Thyroid gland (tissue), 4 donors: ENCODE data around the gene ULK1. TPM values are rescaled to one million over a fixed set of nuclear protein-coding genes. Genes with fewer than 3 reads are reported as not detected.

Source experiments
- DNase-seq, 2 donors: peaks; one replicate each; pipeline ENCODE4 v3.0.0-alpha.2; 2019
- H3K27ac ChIP-seq, 3 donors: fragments of 200-600 bp; sonication (generic); 1 replicate in 2 of 3; 2 replicates in 1 of 3; pipeline ENCODE4 v1.5.1; 2016 to 2019; ENCODE audit warnings: mild to moderate bottlenecking in 1 of 3, moderate library complexity in 1 of 3
- H3K27me3 ChIP-seq: fragments of 200-600 bp; sonication (generic); one replicate; pipeline ENCODE4 v1.5.1; 2019
- H3K36me3 ChIP-seq, 2 donors: fragments of 200-600 bp; sonication (generic); one replicate each; pipeline ENCODE4 v1.5.1; 2016 to 2019
- H3K4me1 ChIP-seq, 2 donors: fragments of 200-600 bp; sonication (generic); one replicate each; pipeline ENCODE4 v1.5.1; 2017 to 2019
- H3K4me3 ChIP-seq, 3 donors: fragments of 200-600 bp; sonication (generic); replicated peaks in 1 of 3; 1 replicate in 2 of 3; 2 replicates in 1 of 3; pipeline ENCODE4 v1.5.1; 2016; ENCODE audit warnings: mild to moderate bottlenecking in 1 of 3
- H3K9me3 ChIP-seq: fragments of 200-600 bp; sonication (generic); one replicate; pipeline ENCODE4 v1.5.1; 2017
- CTCF ChIP-seq, 6 experiments: fragments of 200-600 bp in 3 of 6; fragments of 450-650 bp in 3 of 6; sonication (generic) in 3 of 6; IDR thresholded peaks; one replicate each; pipeline ENCODE4 v1.5.1; 2016 to 2019; ENCODE audit warnings: antibody characterized with exemption in 6 of 6, mild to moderate bottlenecking in 2 of 6, inconsistent platforms in 1 of 6, moderate library complexity in 1 of 6
- POLR2A ChIP-seq, 2 donors: fragments of 450-650 bp; IDR thresholded peaks; one replicate each; pipeline ENCODE4 v1.6.1; 2017; ENCODE audit warnings: antibody characterized with exemption in 2 of 2, mild to moderate bottlenecking in 2 of 2, moderate library complexity in 1 of 2
- WGBS, 2 donors: methylation state at CpG; one replicate each; pipeline ENCODE4 v1.1.5; 2017; 5-methylcytosine and 5-hydroxymethylcytosine counted together
- intact Hi-C: fragments of 100-400 bp; cut with DNase I; formaldehyde crosslinking; loops from one replicate; pipeline ENCODE4 v1.15.1; 2023
- total RNA-seq, 4 donors: library from RNA; depleted of rRNA; stranded (reverse); fragments of >200 nt; gene quantifications; one replicate each; pipeline ENCODE4 v1.2.3, GENCODE V29; 2016

The ULK1 gene
- total RNA-seq, 4 donors from 2014 or later: 21.1 to 27.7 (median 21.7) TPM

- Histone ChIP-seq H3K9me3 (no peaks in the 10 kb centered on the region), H3K36me3 (no peaks in the 10 kb centered on the region), H3K27me3 (no peaks in the 10 kb centered on the region), H3K4me3 (no peak overlapping the region), H3K4me1 (no peaks in the 10 kb centered on the region), H3K27ac (no peak overlapping the region)
- no peak for DNase-seq
- TF ChIP-seq CTCF (IDR thresholded peaks at IDR 0.05) (no peak), POLR2A (IDR thresholded peaks at IDR 0.05) (no peak)
- WGBS, 2 donors: 87 to 89% methylated on average over 23 to 33 of the region's 35 CpGs
- intact Hi-C loops: loop anchor here (5.0 kb wide), 1 partner anchor 148 kb away; no protein-coding TSS in a partner anchor
Measured at GRCh38 chr12:131853832-131854797, 40.3 kb upstream of the ULK1 start.

- Histone ChIP-seq H3K4me1 (peaks cover 0 to 3% of the 10 kb centered on the region in 2 donors), H3K9me3 (no peaks in the 10 kb centered on the region), H3K4me3 (no peak overlapping the region), H3K27ac (no peak overlapping the region), H3K27me3 (no peaks in the 10 kb centered on the region), H3K36me3 (no peaks in the 10 kb centered on the region)
- DNase-seq: no peak
- intact Hi-C loops: loop anchor here (5.0 kb wide), 1 partner anchor 147 kb away; no protein-coding TSS in a partner anchor
- 83 to 84% methylated on average over 8 to 16 of the region's 16 CpGs for WGBS, 2 donors
- TF ChIP-seq POLR2A (IDR thresholded peaks at IDR 0.05): no peak
Measured at GRCh38 chr12:131854861-131855476, 39.5 kb upstream of the ULK1 start.

- no peak for DNase-seq
Measured at GRCh38 chr12:131855521-131856142, 38.8 kb upstream of the ULK1 start.

GRCh38 chr12:131856366-131857097 lies 37.9 kb upstream of the ULK1 start:
- Histone ChIP-seq H3K9me3 (no peaks in the 10 kb centered on the region), H3K36me3 (no peaks in the 10 kb centered on the region), H3K4me1 (peaks cover 0 to 4% of the 10 kb centered on the region in 2 donors), H3K4me3 (no peak overlapping the region), H3K27ac (no peak overlapping the region), H3K27me3 (no peaks in the 10 kb centered on the region)
- intact Hi-C loops: no loop called here
- WGBS, 2 donors: 71 to 75% methylated on average over 10 of the region's 10 CpGs
- TF ChIP-seq CTCF (IDR thresholded peaks at IDR 0.05): no peak
- no peak for TF ChIP-seq POLR2A (IDR thresholded peaks at IDR 0.05)
- no peak for DNase-seq

More at GRCh38 chr12:131855521-131856142, 38.8 kb upstream of the ULK1 start:
- no peak for TF ChIP-seq POLR2A (IDR thresholded peaks at IDR 0.05)
- TF ChIP-seq CTCF (IDR thresholded peaks at IDR 0.05): no peak
- no peaks in the 10 kb centered on the region for H3K36me3 ChIP-seq
- H3K27me3 ChIP-seq: no peaks in the 10 kb centered on the region
- 17 to 56% methylated on average over 5 to 19 of the region's 30 CpGs for WGBS, 2 donors
- intact Hi-C loops: no loop called here
- no peak overlapping the region for H3K27ac ChIP-seq
- H3K4me1 ChIP-seq: peaks cover 0 to 4% of the 10 kb centered on the region in 2 donors
- no peaks in the 10 kb centered on the region for H3K9me3 ChIP-seq
- no peak overlapping the region for H3K4me3 ChIP-seq
